ENCODE data around the gene KRTAP1-1.

DNA sequence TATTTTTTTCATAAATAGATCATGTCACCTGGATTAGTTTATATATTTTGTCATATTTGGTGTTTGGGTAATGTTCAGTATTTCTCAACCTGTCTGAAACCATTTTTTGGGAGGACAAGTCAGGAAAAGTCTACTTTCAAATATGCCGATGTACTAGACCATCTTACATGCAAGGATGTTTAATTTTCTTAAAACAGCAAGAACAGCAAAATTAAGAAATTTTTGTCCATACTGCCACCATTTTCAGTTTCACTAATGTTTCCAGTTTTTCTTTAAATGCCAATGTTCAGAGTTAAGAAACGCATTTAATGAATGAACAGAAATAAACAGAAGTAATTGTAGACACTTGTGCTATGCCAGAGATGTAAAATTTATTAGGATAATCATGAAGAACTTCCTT, 48.2 kb downstream of the KRTAP1-1 start:
- TF ChIP-seq, protein P1, sequence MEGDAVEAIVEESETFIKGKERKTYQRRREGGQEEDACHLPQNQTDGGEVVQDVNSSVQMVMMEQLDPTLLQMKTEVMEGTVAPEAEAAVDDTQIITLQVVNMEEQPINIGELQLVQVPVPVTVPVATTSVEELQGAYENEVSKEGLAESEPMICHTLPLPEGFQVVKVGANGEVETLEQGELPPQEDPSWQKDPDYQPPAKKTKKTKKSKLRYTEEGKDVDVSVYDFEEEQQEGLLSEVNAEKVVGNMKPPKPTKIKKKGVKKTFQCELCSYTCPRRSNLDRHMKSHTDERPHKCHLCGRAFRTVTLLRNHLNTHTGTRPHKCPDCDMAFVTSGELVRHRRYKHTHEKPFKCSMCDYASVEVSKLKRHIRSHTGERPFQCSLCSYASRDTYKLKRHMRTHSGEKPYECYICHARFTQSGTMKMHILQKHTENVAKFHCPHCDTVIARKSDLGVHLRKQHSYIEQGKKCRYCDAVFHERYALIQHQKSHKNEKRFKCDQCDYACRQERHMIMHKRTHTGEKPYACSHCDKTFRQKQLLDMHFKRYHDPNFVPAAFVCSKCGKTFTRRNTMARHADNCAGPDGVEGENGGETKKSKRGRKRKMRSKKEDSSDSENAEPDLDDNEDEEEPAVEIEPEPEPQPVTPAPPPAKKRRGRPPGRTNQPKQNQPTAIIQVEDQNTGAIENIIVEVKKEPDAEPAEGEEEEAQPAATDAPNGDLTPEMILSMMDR (IDR thresholded peaks at IDR 0.05) = no peak
- TF ChIP-seq POLR2A (IDR thresholded peaks at IDR 0.05; ENCODE audit: low read depth) (no peak), EP300 (IDR thresholded peaks at IDR 0.05) (no peak)

All from esophagus muscularis mucosa (tissue), 4 donors.